Coronary artery (tissue), 2 donors: ENCODE measurements around the gene SAG.

Experiments
- DNase-seq: peaks from one replicate; pipeline ENCODE4 v3.0.0-alpha.2; 2017; ENCODE audit warnings: low spot score
- H3K27ac ChIP-seq, 2 donors: fragments of 200-600 bp; sonication (generic); one replicate each; pipeline ENCODE4 v1.5.1; 2016 to 2019
- H3K4me3 ChIP-seq: fragments of 200-600 bp; sonication (generic); 2 replicates; pipeline ENCODE4 v1.5.1; 2016; ENCODE audit warnings: mild to moderate bottlenecking, moderate library complexity
- CTCF ChIP-seq: fragments of 200-600 bp; sonication (generic); IDR thresholded peaks from one replicate; pipeline ENCODE4 v1.5.1; 2019; ENCODE audit warnings: antibody characterized with exemption

The SAG gene

GRCh38 chr2:233346376-233346775 lies 38.8 kb downstream of the SAG start:
- no peak overlapping the region for H3K4me3 ChIP-seq
- no peak for DNase-seq
- TF ChIP-seq CTCF, result no peak
- no peak overlapping the region for H3K27ac ChIP-seq

- no peak overlapping the region for H3K27ac ChIP-seq
- DNase-seq, result no peak
- H3K4me3 ChIP-seq, result no peak overlapping the region
- no peak for TF ChIP-seq CTCF
Measured at GRCh38 chr2:233346930-233347329, 39.3 kb downstream of the SAG start.

- peak overlapping the region in 1 of 2 donors; percentile 32 for H3K27ac ChIP-seq
- H3K4me3 ChIP-seq, result no peak overlapping the region
- TF ChIP-seq CTCF, result no peak
- DNase-seq, result no peak
Measured at GRCh38 chr2:233349005-233349998, 41.7 kb downstream of the SAG start.

GRCh38 chr2:233350708-233351107 lies 43.1 kb downstream of the SAG start:
- no peak overlapping the region for H3K4me3 ChIP-seq
- no peak for TF ChIP-seq CTCF
- no peak for DNase-seq
- H3K27ac ChIP-seq, result no peak overlapping the region

GRCh38 chr2:233351423-233351822 lies 43.8 kb downstream of the SAG start:
- H3K27ac ChIP-seq, result no peak overlapping the region
- DNase-seq, result no peak
- H3K4me3 ChIP-seq, result no peak overlapping the region
- TF ChIP-seq CTCF, result no peak

GRCh38 chr2:233352141-233352842 lies 44.7 kb downstream of the SAG start:
- TF ChIP-seq CTCF, result no peak
- Histone ChIP-seq H3K4me3 (no peak overlapping the region), H3K27ac (no peak overlapping the region)
- DNase-seq, result no peak
